ENCODE measurements around the gene COL21A1.

DNA sequence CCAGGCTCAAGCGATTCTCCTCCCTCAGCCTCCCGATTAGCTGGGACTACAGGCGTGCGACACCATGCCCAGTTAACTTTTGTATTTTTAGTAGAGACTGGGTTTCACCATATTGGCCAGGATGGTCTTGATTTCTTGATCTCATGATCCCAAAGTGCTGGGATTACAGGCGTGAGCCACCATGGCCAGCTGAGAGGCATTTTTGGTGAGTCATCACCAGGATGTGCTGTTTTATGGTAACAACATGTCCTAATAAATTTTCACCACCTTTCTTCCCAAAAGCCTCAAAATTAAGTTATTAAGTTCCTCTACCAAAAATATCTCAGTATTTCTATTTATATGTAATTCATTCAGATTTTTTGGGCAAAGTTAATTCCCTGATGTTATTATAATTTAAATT is 53.5 kb downstream of the COL21A1 start:
- TF ChIP-seq, protein P1, sequence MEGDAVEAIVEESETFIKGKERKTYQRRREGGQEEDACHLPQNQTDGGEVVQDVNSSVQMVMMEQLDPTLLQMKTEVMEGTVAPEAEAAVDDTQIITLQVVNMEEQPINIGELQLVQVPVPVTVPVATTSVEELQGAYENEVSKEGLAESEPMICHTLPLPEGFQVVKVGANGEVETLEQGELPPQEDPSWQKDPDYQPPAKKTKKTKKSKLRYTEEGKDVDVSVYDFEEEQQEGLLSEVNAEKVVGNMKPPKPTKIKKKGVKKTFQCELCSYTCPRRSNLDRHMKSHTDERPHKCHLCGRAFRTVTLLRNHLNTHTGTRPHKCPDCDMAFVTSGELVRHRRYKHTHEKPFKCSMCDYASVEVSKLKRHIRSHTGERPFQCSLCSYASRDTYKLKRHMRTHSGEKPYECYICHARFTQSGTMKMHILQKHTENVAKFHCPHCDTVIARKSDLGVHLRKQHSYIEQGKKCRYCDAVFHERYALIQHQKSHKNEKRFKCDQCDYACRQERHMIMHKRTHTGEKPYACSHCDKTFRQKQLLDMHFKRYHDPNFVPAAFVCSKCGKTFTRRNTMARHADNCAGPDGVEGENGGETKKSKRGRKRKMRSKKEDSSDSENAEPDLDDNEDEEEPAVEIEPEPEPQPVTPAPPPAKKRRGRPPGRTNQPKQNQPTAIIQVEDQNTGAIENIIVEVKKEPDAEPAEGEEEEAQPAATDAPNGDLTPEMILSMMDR (conservative IDR thresholded peaks at IDR 0.05), result no peak
- TF ChIP-seq ZFX (IDR thresholded peaks at IDR 0.05), result no peak

Measured in C4-2B (cell line).